GM12878 (cell line): ENCODE measurements around the gene SPSB3. TPM values are rescaled to one million over a fixed set of nuclear protein-coding genes. Genes with fewer than 3 reads are reported as not detected.

Source experiments
- BACH1 ChIP-seq: fragments of 450-650 bp; IDR thresholded peaks from 2 replicates; pipeline ENCODE4 v1.6.1; 2017; ENCODE audit warnings: mild to moderate bottlenecking, borderline replicate concordance
- BHLHE40 ChIP-seq, 2 experiments: fragments of 450-650 bp in 1 of 2; IDR thresholded peaks; 2 replicates each; pipeline ENCODE4 v1.6.1; 2011 to 2017; ENCODE audit warnings: low read depth in 2 of 2, borderline replicate concordance in 1 of 2, improper control_type of control experiment in 1 of 2, low read length in 1 of 2, mild to moderate bottlenecking in 1 of 2
- ETV6 ChIP-seq, 2 experiments: fragments of 450-650 bp in 1 of 2; IDR thresholded peaks in 1 of 2; conservative IDR thresholded peaks in 1 of 2; 2 replicates each; pipeline ENCODE4 v1.6.1; 2014; ENCODE audit warnings: antibody characterized with exemption in 1 of 2, borderline replicate concordance in 1 of 2, low read depth in 1 of 2, mild to moderate bottlenecking in 1 of 2, moderate library complexity in 1 of 2
- LARP7 ChIP-seq: fragments of 450-650 bp; IDR thresholded peaks from 2 replicates; pipeline ENCODE4 v1.6.1; 2017; ENCODE audit warnings: mild to moderate bottlenecking
- MTA2 ChIP-seq: fragments of 450-650 bp; IDR thresholded peaks from 2 replicates; pipeline ENCODE4 v1.6.1; 2016; ENCODE audit warnings: low read depth, mild to moderate bottlenecking, moderate library complexity
- NR2F1 ChIP-seq: fragments of 450-650 bp; conservative IDR thresholded peaks from 2 replicates; pipeline ENCODE4 v1.6.1; 2017; ENCODE audit warnings: mild to moderate bottlenecking
- PML ChIP-seq: IDR thresholded peaks from 2 replicates; pipeline ENCODE4 v1.6.1; 2012; ENCODE audit warnings: low read length, inconsistent platforms
- POLR2A ChIP-seq: IDR thresholded peaks from 2 replicates; pipeline ENCODE4 v1.6.1; 2011; ENCODE audit warnings: low read depth, mild to moderate bottlenecking, low read length
- POU2F2 ChIP-seq: IDR thresholded peaks from 3 replicates; pipeline ENCODE4 v1.6.1; 2011; ENCODE audit warnings: low read depth, mild to moderate bottlenecking, low read length, borderline replicate concordance
- RB1 ChIP-seq: fragments of 450-650 bp; formaldehyde crosslinking; IDR thresholded peaks from 2 replicates; pipeline ENCODE4 v1.6.1; 2017; ENCODE audit warnings: mild to moderate bottlenecking, borderline replicate concordance
- RELB ChIP-seq: fragments of 450-650 bp; IDR thresholded peaks from 2 replicates; pipeline ENCODE4 v1.6.1; 2017; ENCODE audit warnings: low read depth, mild to moderate bottlenecking, moderate library complexity
- SKIL ChIP-seq: fragments of 450-650 bp; IDR thresholded peaks from 2 replicates; pipeline ENCODE4 v1.6.1; 2017; ENCODE audit warnings: mild to moderate bottlenecking, low read depth, inconsistent platforms; ENCODE audit not compliant: poor library complexity, severe bottlenecking
- WRNIP1 ChIP-seq: IDR thresholded peaks from 2 replicates; pipeline ENCODE4 v1.6.1; 2011; ENCODE audit warnings: low read depth, low read length, improper control_type of control experiment, borderline replicate concordance
- YY1 ChIP-seq: IDR thresholded peaks from 2 replicates; pipeline ENCODE4 v1.6.1; 2011; ENCODE audit warnings: low read depth, mild to moderate bottlenecking, low read length
- polyA plus RNA-seq, 11 experiments: library from polyadenylated mRNA; depleted of rRNA in 4 of 11; unstranded in 6 of 11; stranded (reverse) in 5 of 11; fragments of >200 nt; fragmentation: Nextera tagmentation in 4 of 11; fragmentation: Illumina TruSeq in 1 of 11; extraction: Ambion mirVana in 4 of 11; extraction: Trizol in 1 of 11; gene quantifications; 1 replicate in 1 of 11; 2 replicates in 10 of 11; pipeline versions ENCODE4 v1.2.1 to v1.2.3, GENCODE V29; 2011 to 2016; ENCODE audit warnings: inconsistent platforms in 2 of 11, missing spikeins in 2 of 11, low read depth in 1 of 11
- total RNA-seq, 4 experiments: library from RNA; depleted of rRNA in 3 of 4; stranded (reverse); fragments of >200 nt in 3 of 4; fragmentation: Illumina TruSeq in 1 of 4; extraction: Trizol in 1 of 4; gene quantifications; 2 replicates each; pipeline versions ENCODE4 v1.2.1 to v1.2.3, GENCODE V29; 2013 to 2021

Gene SPSB3
- total and polyA plus RNA-seq, 10 of the 15 experiments (the other 5 are each of a cell fraction or from before 2014, with no cell fraction given) = 0.31 to 26.9 (median 14.0) TPM

- TF ChIP-seq SKIL = no peak
- TF ChIP-seq LARP7 = peak; percentile 29; the same call in 1 of the 2 replicates
- TF ChIP-seq BACH1 = no peak; the same call in 1 of the 2 replicates
- TF ChIP-seq RB1 = peak; percentile 15; the same call in 1 of the 2 replicates
- peak; percentile 39; the same call in 1 of the 2 replicates for TF ChIP-seq PML
- 0 out of 3 replicates have a peak, but pooled peaks have one; percentile 10 for TF ChIP-seq POU2F2
- no peak for TF ChIP-seq MTA2
- no peak for TF ChIP-seq YY1
- TF ChIP-seq NR2F1 = no peak
- peak; percentile 74 for TF ChIP-seq POLR2A
- no peak for TF ChIP-seq ETV6 (conservative IDR thresholded peaks at IDR 0.05 in 1 of 2, IDR thresholded peaks at IDR 0.05 in 1 of 2; ENCODE audit: borderline replicate concordance in 1 of 2, low read depth in 1 of 2)
- no peak for TF ChIP-seq RELB
- TF ChIP-seq BHLHE40 (IDR thresholded peaks at IDR 0.05; ENCODE audit: borderline replicate concordance in 1 of 2, low read depth in 2 of 2, low read length in 1 of 2) = peak; percentile 39 to 71; a peak in 3 of 4 replicates
- no peak for TF ChIP-seq WRNIP1
Measured at GRCh38 chr16:1770328-1771187, 11.8 kb downstream of the SPSB3 start (continued).
